ENCODE results near the gene CCNB2. TPM values are rescaled to one million over a fixed set of nuclear protein-coding genes. Genes with fewer than 3 reads are reported as not detected.
"Not testable (repeated sequence)": the region's sequence is repeated elsewhere in the genome, so short reads cannot be mapped to it uniquely, and the experiment has no call there.

The CCNB2 gene
- polyA plus RNA-seq, 1 donor: 20.7 TPM

- Histone ChIP-seq H3K36me3 (ENCODE audit: control insufficient read depth, insufficient read depth, low read length) (peaks cover 16% of the 10 kb centered on the region), H3K9me3 (ENCODE audit: control insufficient read depth, low read depth, low read length) (peaks cover 17% of the 10 kb centered on the region)
- H3K27ac ChIP-seq (ENCODE audit: low read length); H3K27me3 ChIP-seq (ENCODE audit: control insufficient read depth, insufficient read depth, low read length); H3K4me3 ChIP-seq (ENCODE audit: low read length); H3K4me1 ChIP-seq (ENCODE audit: control insufficient read depth, insufficient read depth, low read length); DNase-seq: not testable (repeated sequence)
- no CpG with 5 or more reads among the region's 1 CpG for WGBS (ENCODE audit: insufficient coverage, low lambda C conversion rate)
Observed at GRCh38 chr15:59127255-59127654, 22.3 kb downstream of the CCNB2 start.

GRCh38 chr15:59131456-59131855 is 26.5 kb downstream of the CCNB2 start:
- no peak overlapping the region for H3K4me3 ChIP-seq (ENCODE audit: low read length)
- peaks cover 3% of the 10 kb centered on the region for H3K4me1 ChIP-seq (ENCODE audit: control insufficient read depth, insufficient read depth, low read length)
- H3K36me3 ChIP-seq (ENCODE audit: control insufficient read depth, insufficient read depth, low read length): peaks cover 48% of the 10 kb centered on the region
- no CpG with 5 or more reads among the region's 16 CpGs for WGBS (ENCODE audit: insufficient coverage, low lambda C conversion rate)
- H3K27ac ChIP-seq (ENCODE audit: low read length): no peak overlapping the region
- DNase-seq: no peak
- peaks cover 17% of the 10 kb centered on the region for H3K9me3 ChIP-seq (ENCODE audit: control insufficient read depth, low read depth, low read length)
- no peaks in the 10 kb centered on the region for H3K27me3 ChIP-seq (ENCODE audit: control insufficient read depth, insufficient read depth, low read length)

- DNase-seq: peak in 1 of 2 donors; percentile 30
- WGBS (ENCODE audit: insufficient coverage, low lambda C conversion rate): no CpG with 5 or more reads among the region's 3 CpGs
- Histone ChIP-seq H3K36me3 (ENCODE audit: control insufficient read depth, insufficient read depth, low read length) (peaks cover 54% of the 10 kb centered on the region), H3K27ac (ENCODE audit: low read length) (no peak overlapping the region), H3K9me3 (ENCODE audit: control insufficient read depth, low read depth, low read length) (peaks cover 17% of the 10 kb centered on the region), H3K27me3 (ENCODE audit: control insufficient read depth, insufficient read depth, low read length) (no peaks in the 10 kb centered on the region), H3K4me1 (ENCODE audit: control insufficient read depth, insufficient read depth, low read length) (peaks cover 3% of the 10 kb centered on the region), H3K4me3 (ENCODE audit: low read length) (no peak overlapping the region)
Observed at GRCh38 chr15:59131969-59132562, 27.1 kb downstream of the CCNB2 start.

- Histone ChIP-seq H3K4me1 (ENCODE audit: control insufficient read depth, insufficient read depth, low read length) (peaks cover 3% of the 10 kb centered on the region), H3K27me3 (ENCODE audit: control insufficient read depth, insufficient read depth, low read length) (no peaks in the 10 kb centered on the region), H3K9me3 (ENCODE audit: control insufficient read depth, low read depth, low read length) (peaks cover 17% of the 10 kb centered on the region), H3K36me3 (ENCODE audit: control insufficient read depth, insufficient read depth, low read length) (peaks cover 70% of the 10 kb centered on the region), H3K27ac (ENCODE audit: low read length) (no peak overlapping the region), H3K4me3 (ENCODE audit: low read length) (no peak overlapping the region)
- no peak for DNase-seq
- WGBS (ENCODE audit: insufficient coverage, low lambda C conversion rate): no CpG with 5 or more reads among the region's 6 CpGs
Observed at GRCh38 chr15:59133929-59134427, 29.0 kb downstream of the CCNB2 start.

- no peak overlapping the region for H3K4me3 ChIP-seq (ENCODE audit: low read length)
- DNase-seq: no peak
- 40% methylated on average over 1 of the region's 2 CpGs for WGBS (ENCODE audit: insufficient coverage, low lambda C conversion rate)
- no peak overlapping the region for H3K27ac ChIP-seq (ENCODE audit: low read length)
- no peaks in the 10 kb centered on the region for H3K4me1 ChIP-seq (ENCODE audit: control insufficient read depth, insufficient read depth, low read length)
- H3K27me3 ChIP-seq (ENCODE audit: control insufficient read depth, insufficient read depth, low read length): no peaks in the 10 kb centered on the region
- peaks cover 81% of the 10 kb centered on the region for H3K36me3 ChIP-seq (ENCODE audit: control insufficient read depth, insufficient read depth, low read length)
- no peaks in the 10 kb centered on the region for H3K9me3 ChIP-seq (ENCODE audit: control insufficient read depth, low read depth, low read length)
Observed at GRCh38 chr15:59137566-59137965, 32.6 kb downstream of the CCNB2 start.

GRCh38 chr15:59138243-59138642 is 33.3 kb downstream of the CCNB2 start:
- WGBS (ENCODE audit: insufficient coverage, low lambda C conversion rate): no CpG with 5 or more reads among the region's 7 CpGs
- peak in 1 of 2 donors; percentile 19 for DNase-seq
- Histone ChIP-seq H3K36me3 (ENCODE audit: control insufficient read depth, insufficient read depth, low read length) (peaks cover 83% of the 10 kb centered on the region), H3K9me3 (ENCODE audit: control insufficient read depth, low read depth, low read length) (no peaks in the 10 kb centered on the region), H3K4me3 (ENCODE audit: low read length) (no peak overlapping the region), H3K27ac (ENCODE audit: low read length) (no peak overlapping the region), H3K27me3 (ENCODE audit: control insufficient read depth, insufficient read depth, low read length) (no peaks in the 10 kb centered on the region), H3K4me1 (ENCODE audit: control insufficient read depth, insufficient read depth, low read length) (no peaks in the 10 kb centered on the region)

GRCh38 chr15:59140422-59141226 is 35.7 kb downstream of the CCNB2 start:
- Histone ChIP-seq H3K9me3 (ENCODE audit: control insufficient read depth, low read depth, low read length) (no peaks in the 10 kb centered on the region), H3K4me1 (ENCODE audit: control insufficient read depth, insufficient read depth, low read length) (no peaks in the 10 kb centered on the region), H3K36me3 (ENCODE audit: control insufficient read depth, insufficient read depth, low read length) (peaks cover 74% of the 10 kb centered on the region), H3K4me3 (ENCODE audit: low read length) (no peak overlapping the region), H3K27me3 (ENCODE audit: control insufficient read depth, insufficient read depth, low read length) (no peaks in the 10 kb centered on the region), H3K27ac (ENCODE audit: low read length) (no peak overlapping the region)
- 92% methylated on average over 4 of the region's 9 CpGs for WGBS (ENCODE audit: insufficient coverage, low lambda C conversion rate)
- DNase-seq: no peak

GRCh38 chr15:59143281-59143680 is 38.3 kb downstream of the CCNB2 start:
- peaks cover 60% of the 10 kb centered on the region for H3K36me3 ChIP-seq (ENCODE audit: control insufficient read depth, insufficient read depth, low read length)
- H3K4me1 ChIP-seq (ENCODE audit: control insufficient read depth, insufficient read depth, low read length): no peaks in the 10 kb centered on the region
- DNase-seq: no peak
- WGBS (ENCODE audit: insufficient coverage, low lambda C conversion rate): no CpG with 5 or more reads among the region's 5 CpGs
- H3K27ac ChIP-seq (ENCODE audit: low read length): no peak overlapping the region
- H3K27me3 ChIP-seq (ENCODE audit: control insufficient read depth, insufficient read depth, low read length): no peaks in the 10 kb centered on the region
- no peak overlapping the region for H3K4me3 ChIP-seq (ENCODE audit: low read length)
- no peaks in the 10 kb centered on the region for H3K9me3 ChIP-seq (ENCODE audit: control insufficient read depth, low read depth, low read length)

GRCh38 chr15:59144594-59144993 is 39.6 kb downstream of the CCNB2 start:
- 100% methylated on average over 3 of the region's 10 CpGs for WGBS (ENCODE audit: insufficient coverage, low lambda C conversion rate)
- H3K36me3 ChIP-seq (ENCODE audit: control insufficient read depth, insufficient read depth, low read length): peaks cover 58% of the 10 kb centered on the region

GRCh38 chr15:59147666-59148065 is 42.7 kb downstream of the CCNB2 start:
- Histone ChIP-seq H3K27ac (ENCODE audit: low read length) (no peak overlapping the region), H3K4me1 (ENCODE audit: control insufficient read depth, insufficient read depth, low read length) (no peaks in the 10 kb centered on the region), H3K27me3 (ENCODE audit: control insufficient read depth, insufficient read depth, low read length) (no peaks in the 10 kb centered on the region), H3K4me3 (ENCODE audit: low read length) (no peak overlapping the region), H3K36me3 (ENCODE audit: control insufficient read depth, insufficient read depth, low read length) (peaks cover 58% of the 10 kb centered on the region), H3K9me3 (ENCODE audit: control insufficient read depth, low read depth, low read length) (no peaks in the 10 kb centered on the region)
- no peak for DNase-seq
- WGBS (ENCODE audit: insufficient coverage, low lambda C conversion rate): no CpG with 5 or more reads among the region's 5 CpGs

More at GRCh38 chr15:59144594-59144993, 39.6 kb downstream of the CCNB2 start:
- not testable (repeated sequence) for H3K4me1 ChIP-seq (ENCODE audit: control insufficient read depth, insufficient read depth, low read length); H3K27ac ChIP-seq (ENCODE audit: low read length); DNase-seq; H3K4me3 ChIP-seq (ENCODE audit: low read length); H3K9me3 ChIP-seq (ENCODE audit: control insufficient read depth, low read depth, low read length); H3K27me3 ChIP-seq (ENCODE audit: control insufficient read depth, insufficient read depth, low read length)
